H9 (cell line): ENCODE data around the gene IFI44L. TPM values are rescaled to one million over a fixed set of nuclear protein-coding genes. Genes with fewer than 3 reads are reported as not detected.

Experiments used
- DNase-seq: peaks from one replicate; pipeline ENCODE4 v3.0.0-alpha.2; 2017
- H2AFZ ChIP-seq: one replicate; pipeline ENCODE4 v1.6.1; 2013; ENCODE audit warnings: mild to moderate bottlenecking, low read length, control low read depth, moderate library complexity
- H2AK5ac ChIP-seq: 2 replicates; pipeline ENCODE4 v1.6.1; 2013; ENCODE audit warnings: low read length, control low read depth, mixed read lengths; ENCODE audit not compliant: insufficient read length
- H2BK120ac ChIP-seq: one replicate; pipeline ENCODE4 v1.6.1; 2013; ENCODE audit warnings: low read depth, mild to moderate bottlenecking, low read length, control low read depth, inconsistent platforms; ENCODE audit not compliant: poor library complexity, severe bottlenecking
- H2BK12ac ChIP-seq: 2 replicates; pipeline ENCODE4 v1.6.1; 2013; ENCODE audit warnings: low read length, control low read depth, mixed read lengths, low read depth; ENCODE audit not compliant: insufficient read length
- H2BK15ac ChIP-seq: 2 replicates; pipeline ENCODE4 v1.6.1; 2013; ENCODE audit warnings: low read depth, low read length, control low read depth
- H2BK20ac ChIP-seq: one replicate; pipeline ENCODE4 v1.6.1; 2013; ENCODE audit warnings: low read depth, mild to moderate bottlenecking, low read length, control low read depth, inconsistent platforms; ENCODE audit not compliant: poor library complexity, severe bottlenecking
- H2BK5ac ChIP-seq: 2 replicates; pipeline ENCODE4 v1.6.1; 2013; ENCODE audit warnings: low read length, control low read depth, mixed read lengths; ENCODE audit not compliant: insufficient read length
- H3K14ac ChIP-seq: 2 replicates; pipeline ENCODE4 v1.6.1; 2013; ENCODE audit warnings: low read length, control low read depth; ENCODE audit not compliant: insufficient read depth
- H3K18ac ChIP-seq: 2 replicates; pipeline ENCODE4 v1.6.1; 2013; ENCODE audit warnings: low read depth, mild to moderate bottlenecking, mixed read lengths, low read length, control low read depth; ENCODE audit not compliant: insufficient read length
- H3K23ac ChIP-seq: 2 replicates; pipeline ENCODE4 v1.6.1; 2013; ENCODE audit warnings: low read length, control low read depth, mixed read lengths, low read depth; ENCODE audit not compliant: insufficient read length
- H3K23me2 ChIP-seq: 2 replicates; pipeline ENCODE4 v1.6.1; 2013; ENCODE audit warnings: low read depth, mild to moderate bottlenecking, mixed read lengths, low read length, control low read depth; ENCODE audit not compliant: insufficient read length, poor library complexity, severe bottlenecking
- H3K27ac ChIP-seq: 2 replicates; pipeline ENCODE4 v1.5.1; 2013; ENCODE audit warnings: low read length, control low read depth, mixed read lengths, low read depth; ENCODE audit not compliant: insufficient read length
- H3K27me3 ChIP-seq: 2 replicates; pipeline ENCODE4 v1.6.1; 2013; ENCODE audit warnings: low read length, control low read depth, inconsistent platforms; ENCODE audit not compliant: insufficient read depth
- H3K4ac ChIP-seq: 2 replicates; pipeline ENCODE4 v1.6.1; 2013; ENCODE audit warnings: low read depth, mild to moderate bottlenecking, control low read depth, inconsistent platforms, low read length, moderate library complexity
- H3K4me1 ChIP-seq: 2 replicates; pipeline ENCODE4 v1.6.1; 2013; ENCODE audit warnings: low read length, control low read depth, inconsistent platforms; ENCODE audit not compliant: insufficient read depth
- H3K4me2 ChIP-seq: 2 replicates; pipeline ENCODE4 v1.6.1; 2013; ENCODE audit warnings: low read length, control low read depth, mixed read lengths; ENCODE audit not compliant: insufficient read length, insufficient read depth
- H3K56ac ChIP-seq: 2 replicates; pipeline ENCODE4 v1.6.1; 2013; ENCODE audit warnings: low read depth, mild to moderate bottlenecking, mixed read lengths, low read length, control low read depth; ENCODE audit not compliant: insufficient read length
- H3K79me1 ChIP-seq: 2 replicates; pipeline ENCODE4 v1.6.1; 2013; ENCODE audit warnings: low read depth, mild to moderate bottlenecking, moderate library complexity, low read length, control low read depth, inconsistent platforms; ENCODE audit not compliant: insufficient read depth, poor library complexity, severe bottlenecking
- H3K79me2 ChIP-seq: 2 replicates; pipeline ENCODE4 v1.6.1; 2013; ENCODE audit warnings: low read length, control low read depth, inconsistent platforms; ENCODE audit not compliant: insufficient read depth
- H3K9ac ChIP-seq: 2 replicates; pipeline ENCODE4 v1.6.1; 2013; ENCODE audit warnings: low read length, control low read depth, mixed read lengths; ENCODE audit not compliant: insufficient read length; ENCODE audit errors: extremely low read depth
- H3K9me3 ChIP-seq: one replicate; pipeline ENCODE4 v1.6.1; 2013; ENCODE audit warnings: low read depth, low read length, inconsistent platforms; ENCODE audit not compliant: control insufficient read depth
- H3T11ph ChIP-seq: one replicate; pipeline ENCODE4 v1.6.1; 2013; ENCODE audit warnings: mild to moderate bottlenecking, low read length, control low read depth, inconsistent platforms
- H4K20me1 ChIP-seq: one replicate; pipeline ENCODE4 v1.6.1; 2013; ENCODE audit not compliant: control insufficient read depth, insufficient read length, insufficient read depth
- H4K5ac ChIP-seq: 2 replicates; pipeline ENCODE4 v1.6.1; 2013; ENCODE audit warnings: low read depth, mild to moderate bottlenecking, mixed read lengths, low read length, control low read depth; ENCODE audit not compliant: insufficient read length
- H4K8ac ChIP-seq: replicated peaks from 2 replicates; pipeline ENCODE4 v1.6.1; 2013; ENCODE audit warnings: low read length, control low read depth, mixed read lengths, low read depth; ENCODE audit not compliant: insufficient read length
- H4K91ac ChIP-seq: 2 replicates; pipeline ENCODE4 v1.6.1; 2013; ENCODE audit warnings: low read depth, mild to moderate bottlenecking, moderate library complexity, mixed read lengths, low read length, control low read depth; ENCODE audit not compliant: insufficient read length
- H3K27ac Mint-ChIP-seq, 3 experiments: 2 replicates in 2 of 3; 3 replicates in 1 of 3; pipeline ENCODE4 v1.8.0; 2020 to 2021; ENCODE audit warnings: mixed read lengths in 3 of 3, mild to moderate bottlenecking in 1 of 3, moderate library complexity in 1 of 3
- H3K27me3 Mint-ChIP-seq: 2 replicates; pipeline ENCODE4 v1.8.0; 2021; ENCODE audit warnings: low read depth, mild to moderate bottlenecking, moderate library complexity, mixed read lengths
- H3K36me3 Mint-ChIP-seq, 3 experiments: 2 replicates in 2 of 3; 3 replicates in 1 of 3; pipeline ENCODE4 v1.8.0; 2020 to 2021; ENCODE audit warnings: low read depth in 3 of 3, mixed read lengths in 3 of 3; ENCODE audit not compliant: insufficient read depth in 1 of 3
- H3K4me1 Mint-ChIP-seq, 2 experiments: 2 replicates each; pipeline ENCODE4 v1.8.0; 2020; ENCODE audit warnings: mixed read lengths in 2 of 2
- H3K4me3 Mint-ChIP-seq, 2 experiments: 2 replicates in 1 of 2; 3 replicates in 1 of 2; pipeline ENCODE4 v1.8.0; 2020 to 2021; ENCODE audit warnings: mild to moderate bottlenecking in 2 of 2, mixed read lengths in 2 of 2, moderate library complexity in 1 of 2
- H3K9me3 Mint-ChIP-seq, 2 experiments: 2 replicates in 1 of 2; 3 replicates in 1 of 2; pipeline ENCODE4 v1.8.0; 2020; ENCODE audit warnings: mild to moderate bottlenecking in 2 of 2, mixed read lengths in 2 of 2, moderate library complexity in 1 of 2
- CTCF ChIP-seq: fragments of 200-600 bp; sonication (generic); conservative IDR thresholded peaks from 3 replicates; pipeline ENCODE4 v1.8.0; 2021; ENCODE audit warnings: antibody characterized with exemption, mild to moderate bottlenecking
- WGBS: extraction: QIAGEN DNeasy Blood & Tissue Kit; methylation state at CpG from one replicate; pipeline ENCODE4 v1.1.7; 2013; ENCODE audit warnings: missing lambda C conversion rate, low lambda C conversion rate, mixed read lengths; ENCODE audit not compliant: insufficient read length; ENCODE audit errors: extremely low coverage; 5-methylcytosine and 5-hydroxymethylcytosine counted together
- total RNA-seq: library from RNA; stranded (reverse); gene quantifications from 2 replicates; pipeline ENCODE4 v1.2.1, GENCODE V29; 2021

Gene IFI44L
- total RNA-seq, 1 experiment from 2014 or later: not detected

GRCh38 chr1:78603206-78603605 lies 17.0 kb upstream of the IFI44L start:
- Histone ChIP-seq H3K79me1 (no peaks in the 10 kb centered on the region), H3K27ac (no peak overlapping the region), H3K56ac (no peak overlapping the region), H3K18ac (no peak overlapping the region), H3K14ac (no peak overlapping the region), H2BK12ac (no peak overlapping the region), H3K23ac (no peak overlapping the region), H3K9me3 (no peaks in the 10 kb centered on the region), H2BK120ac (no peak overlapping the region), H3K79me2 (no peaks in the 10 kb centered on the region), H2AFZ (no peak overlapping the region), H3K4me1 (no peaks in the 10 kb centered on the region), H2AK5ac (no peak overlapping the region), H2BK20ac (no peak overlapping the region), H4K20me1 (no peaks in the 10 kb centered on the region), H3K23me2 (no peaks in the 10 kb centered on the region), H3K4me2 (no peak overlapping the region), H2BK5ac (no peak overlapping the region), H3K9ac (no peak overlapping the region), H4K91ac (no peak overlapping the region), H2BK15ac (no peak overlapping the region), H3K4ac (no peak overlapping the region), H3T11ph (no peak overlapping the region), H4K8ac (no peak overlapping the region), H4K5ac (no peak overlapping the region), H3K27me3 (no peaks in the 10 kb centered on the region)
- no peak for DNase-seq
- no peaks in the 10 kb centered on the region for H3K9me3 Mint-ChIP-seq
- no peak overlapping the region for H3K27ac Mint-ChIP-seq
- no peak for TF ChIP-seq CTCF
- H3K4me1 Mint-ChIP-seq: no peaks in the 10 kb centered on the region; a peak in 1 of 4 replicates
- H3K27me3 Mint-ChIP-seq: no peaks in the 10 kb centered on the region; the same call in 1 of the 2 replicates
- H3K36me3 Mint-ChIP-seq: no peaks in the 10 kb centered on the region
- no peak overlapping the region for H3K4me3 Mint-ChIP-seq
- no CpG with 5 or more reads among the region's 1 CpG for WGBS
